Breast epithelium (tissue), 4 donors: ENCODE data around the gene USP34. TPM values are rescaled to one million over a fixed set of nuclear protein-coding genes. Genes with fewer than 3 reads are reported as not detected.

Experiments
- DNase-seq, 2 donors: peaks; one replicate each; pipeline ENCODE4 v3.0.0-alpha.2; 2019; ENCODE audit warnings: low spot score in 2 of 2
- H3K27ac ChIP-seq, 2 donors: fragments of 200-600 bp; sonication (generic) in 1 of 2; one replicate each; pipeline ENCODE4 v1.5.1; 2016 to 2019; ENCODE audit warnings: mild to moderate bottlenecking in 1 of 2
- H3K27me3 ChIP-seq, 2 donors: fragments of 200-600 bp; sonication (generic) in 1 of 2; one replicate each; pipeline versions ENCODE4 v1.5.1 to v1.6.0; 2017 to 2019; ENCODE audit warnings: control low read depth in 1 of 2, mild to moderate bottlenecking in 1 of 2
- H3K36me3 ChIP-seq: fragments of 200-600 bp; one replicate; pipeline ENCODE4 v1.5.1; 2019
- H3K4me1 ChIP-seq, 2 donors: fragments of 200-600 bp; sonication (generic); one replicate each; pipeline ENCODE4 v1.5.1; 2016 to 2019; ENCODE audit warnings: control low read depth in 1 of 2
- H3K4me3 ChIP-seq, 3 donors: fragments of 200-600 bp; sonication (generic); 1 replicate in 2 of 3; 2 replicates in 1 of 3; pipeline ENCODE4 v1.5.1; 2016 to 2019; ENCODE audit warnings: mild to moderate bottlenecking in 3 of 3, moderate library complexity in 2 of 3
- H3K9me3 ChIP-seq, 2 donors: fragments of 200-600 bp; sonication (generic) in 1 of 2; one replicate each; pipeline ENCODE4 v1.5.1; 2016 to 2019; ENCODE audit warnings: control low read depth in 1 of 2
- POLR2A ChIP-seq: fragments of 450-650 bp; IDR thresholded peaks from one replicate; pipeline ENCODE4 v1.6.1; 2016; ENCODE audit warnings: antibody characterized with exemption, mild to moderate bottlenecking, moderate library complexity
- POLR2AphosphoS5 ChIP-seq, 3 donors: sonication (generic); formaldehyde crosslinking; IDR thresholded peaks; one replicate each; pipeline ENCODE4 v1.6.1; 2017; ENCODE audit warnings: antibody characterized with exemption in 3 of 3
- intact Hi-C: fragments of 100-400 bp; cut with DNase I; formaldehyde crosslinking; loops from one replicate; pipeline ENCODE4 v1.15.1; 2023; ENCODE audit warnings: low total_unique reads
- total RNA-seq, 3 donors: library from RNA; depleted of rRNA; stranded (reverse); fragments of >200 nt; gene quantifications; one replicate each; pipeline ENCODE4 v1.1.0, GENCODE V29; 2016
- TF ChIP-seq, protein P1 (sequence below), 3 donors: fragments of 450-650 bp; IDR thresholded peaks; one replicate each; pipeline ENCODE4 v1.5.1; 2016 to 2017; ENCODE audit warnings: antibody characterized with exemption in 3 of 3, mild to moderate bottlenecking in 3 of 3, moderate library complexity in 3 of 3

USP34 gene
- total RNA-seq, 3 donors from 2014 or later, result 148 to 260 (median 189) TPM

- no peak for DNase-seq
- Histone ChIP-seq H3K9me3 (no peaks in the 10 kb centered on the region), H3K36me3 (peaks cover 4% of the 10 kb centered on the region), H3K27ac (no peak overlapping the region), H3K4me3 (no peak overlapping the region), H3K27me3 (no peaks in the 10 kb centered on the region), H3K4me1 (no peaks in the 10 kb centered on the region)
- intact Hi-C loops, result no loop called here
- TF ChIP-seq POLR2A, result no peak
- TF ChIP-seq POLR2AphosphoS5 (IDR thresholded peaks at IDR 0.05), result no peak
- TF ChIP-seq, protein P1, sequence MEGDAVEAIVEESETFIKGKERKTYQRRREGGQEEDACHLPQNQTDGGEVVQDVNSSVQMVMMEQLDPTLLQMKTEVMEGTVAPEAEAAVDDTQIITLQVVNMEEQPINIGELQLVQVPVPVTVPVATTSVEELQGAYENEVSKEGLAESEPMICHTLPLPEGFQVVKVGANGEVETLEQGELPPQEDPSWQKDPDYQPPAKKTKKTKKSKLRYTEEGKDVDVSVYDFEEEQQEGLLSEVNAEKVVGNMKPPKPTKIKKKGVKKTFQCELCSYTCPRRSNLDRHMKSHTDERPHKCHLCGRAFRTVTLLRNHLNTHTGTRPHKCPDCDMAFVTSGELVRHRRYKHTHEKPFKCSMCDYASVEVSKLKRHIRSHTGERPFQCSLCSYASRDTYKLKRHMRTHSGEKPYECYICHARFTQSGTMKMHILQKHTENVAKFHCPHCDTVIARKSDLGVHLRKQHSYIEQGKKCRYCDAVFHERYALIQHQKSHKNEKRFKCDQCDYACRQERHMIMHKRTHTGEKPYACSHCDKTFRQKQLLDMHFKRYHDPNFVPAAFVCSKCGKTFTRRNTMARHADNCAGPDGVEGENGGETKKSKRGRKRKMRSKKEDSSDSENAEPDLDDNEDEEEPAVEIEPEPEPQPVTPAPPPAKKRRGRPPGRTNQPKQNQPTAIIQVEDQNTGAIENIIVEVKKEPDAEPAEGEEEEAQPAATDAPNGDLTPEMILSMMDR (IDR thresholded peaks at IDR 0.05), result no peak
Measured at GRCh38 chr2:61335187-61335586, 135.7 kb downstream of the USP34 start.

GRCh38 chr2:61334466-61334865 lies 136.4 kb downstream of the USP34 start:
- Histone ChIP-seq H3K36me3 (peaks cover 4% of the 10 kb centered on the region), H3K4me3 (no peak overlapping the region), H3K4me1 (no peaks in the 10 kb centered on the region), H3K27ac (no peak overlapping the region), H3K9me3 (no peaks in the 10 kb centered on the region), H3K27me3 (no peaks in the 10 kb centered on the region)
- TF ChIP-seq POLR2A, result no peak
- TF ChIP-seq, protein P1 (IDR thresholded peaks at IDR 0.05), result no peak
- no peak for TF ChIP-seq POLR2AphosphoS5 (IDR thresholded peaks at IDR 0.05)
- no peak for DNase-seq
- intact Hi-C loops, result no loop called here

DNA sequence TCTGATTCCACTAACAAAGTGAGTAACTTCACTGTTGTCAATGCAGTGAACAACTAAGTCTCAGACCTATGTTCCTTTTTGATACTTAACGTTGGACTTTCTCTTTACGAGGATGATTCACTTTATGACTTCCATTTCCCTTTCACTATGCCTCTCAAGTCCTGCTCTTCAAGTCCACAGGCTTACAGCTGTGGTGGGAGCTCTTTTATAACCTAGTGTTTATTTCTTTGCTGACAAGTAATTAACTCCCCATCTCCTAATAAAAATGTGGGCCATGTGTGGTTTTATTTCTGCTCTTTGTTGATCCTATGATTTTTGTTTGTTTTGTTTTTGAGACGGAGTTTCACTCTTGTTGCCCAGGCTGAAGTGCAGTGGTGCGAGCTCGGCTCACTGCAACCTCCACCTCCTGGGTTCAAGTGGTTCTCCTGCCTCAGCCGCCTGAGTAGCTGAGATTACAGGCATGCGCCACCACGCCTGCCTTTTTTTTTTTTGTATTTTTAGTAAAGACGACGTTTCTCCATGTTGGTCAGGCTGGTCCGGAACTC lies 142.1 kb downstream of the USP34 start:
- H3K4me3 ChIP-seq, result no peak overlapping the region
- peaks cover 3% of the 10 kb centered on the region for H3K36me3 ChIP-seq

DNA sequence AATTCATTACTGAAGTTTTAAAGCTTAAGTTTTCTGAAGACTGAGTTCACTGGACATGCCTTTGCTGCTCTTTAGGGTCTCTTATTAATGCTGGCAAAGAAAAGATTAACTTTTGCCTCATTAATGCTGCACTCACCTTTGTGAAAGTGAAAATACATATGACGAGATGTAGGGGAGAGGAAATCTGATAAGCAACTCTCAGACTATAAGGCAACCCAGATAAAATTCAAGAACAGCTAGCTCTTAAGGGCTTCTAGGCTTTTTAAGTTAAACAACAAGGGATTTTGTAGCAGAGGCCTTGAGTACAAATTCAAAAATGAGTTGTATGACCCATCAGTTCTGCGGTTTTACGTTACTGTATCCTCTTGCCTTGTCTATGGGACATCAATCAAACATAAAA lies 143.7 kb downstream of the USP34 start:
- H3K27ac ChIP-seq, result no peak overlapping the region
- H3K36me3 ChIP-seq, result peaks cover 14% of the 10 kb centered on the region

More for the DNA sequence above, 142.1 kb downstream of the USP34 start:
- intact Hi-C loops, result no loop called here
- TF ChIP-seq POLR2AphosphoS5 (IDR thresholded peaks at IDR 0.05) (no peak), POLR2A (no peak)
- TF ChIP-seq, protein P1 (IDR thresholded peaks at IDR 0.05), result no peak
- Histone ChIP-seq H3K4me1 (no peaks in the 10 kb centered on the region), H3K9me3 (no peaks in the 10 kb centered on the region), H3K27ac (no peak overlapping the region), H3K27me3 (no peaks in the 10 kb centered on the region)
- DNase-seq, result no peak

GRCh38 chr2:61326423-61326822 lies 144.5 kb downstream of the USP34 start:
- no peak for DNase-seq
- Histone ChIP-seq H3K36me3 (peaks cover 14% of the 10 kb centered on the region), H3K27ac (no peak overlapping the region), H3K27me3 (no peaks in the 10 kb centered on the region), H3K4me1 (no peaks in the 10 kb centered on the region), H3K4me3 (no peak overlapping the region), H3K9me3 (no peaks in the 10 kb centered on the region)
- TF ChIP-seq POLR2AphosphoS5 (IDR thresholded peaks at IDR 0.05), result no peak
- no peak for TF ChIP-seq POLR2A
- TF ChIP-seq, protein P1 (IDR thresholded peaks at IDR 0.05), result no peak
- intact Hi-C loops, result no loop called here

More for the DNA sequence above, 143.7 kb downstream of the USP34 start:
- intact Hi-C loops, result no loop called here
- DNase-seq, result no peak
- Histone ChIP-seq H3K9me3 (no peaks in the 10 kb centered on the region), H3K4me1 (no peaks in the 10 kb centered on the region), H3K27me3 (no peaks in the 10 kb centered on the region), H3K4me3 (no peak overlapping the region)
- TF ChIP-seq POLR2AphosphoS5 (IDR thresholded peaks at IDR 0.05) (no peak), POLR2A (no peak)
- TF ChIP-seq, protein P1 (IDR thresholded peaks at IDR 0.05), result no peak
